Karpas-422 (cell line): Measurements from ENCODE around the gene EEF1AKMT4. TPM values are rescaled to one million over a fixed set of nuclear protein-coding genes. Genes with fewer than 3 reads are reported as not detected.
A peak's percentile ranks its signal among the peaks of the same experiment; 100 is the strongest.
"Not testable (repeated sequence)": the region's sequence is repeated elsewhere in the genome, so short reads cannot be mapped to it uniquely, and the experiment has no call there.

Experiments used
- DNase-seq: peaks from one replicate; pipeline ENCODE4 v3.0.0-alpha.2; 2015
- H2AFZ ChIP-seq: fragments of 200-600 bp; sonication (generic); 2 replicates; pipeline ENCODE4 v1.6.1; 2014; ENCODE audit warnings: antibody characterized with exemption, low read length, mixed read lengths
- H3K27ac ChIP-seq: fragments of 200-600 bp; sonication (generic); 2 replicates; pipeline ENCODE4 v1.5.1; 2014; ENCODE audit warnings: mild to moderate bottlenecking, low read length, moderate library complexity
- H3K27me3 ChIP-seq: fragments of 200-600 bp; sonication (generic); 2 replicates; pipeline ENCODE4 v1.6.1; 2014; ENCODE audit warnings: low read length, mixed read lengths
- H3K36me3 ChIP-seq: fragments of 200-600 bp; sonication (generic); 2 replicates; pipeline ENCODE4 v1.6.1; 2014; ENCODE audit warnings: low read length, mixed read lengths; ENCODE audit not compliant: insufficient read depth
- H3K4me1 ChIP-seq: fragments of 200-600 bp; sonication (generic); 2 replicates; pipeline ENCODE4 v1.6.1; 2014; ENCODE audit warnings: mild to moderate bottlenecking, low read length, mixed read lengths
- H3K4me2 ChIP-seq: fragments of 200-600 bp; sonication (generic); 2 replicates; pipeline ENCODE4 v1.6.1; 2014; ENCODE audit warnings: low read length, low read depth, mild to moderate bottlenecking; ENCODE audit not compliant: poor library complexity, severe bottlenecking
- H3K4me3 ChIP-seq: fragments of 200-600 bp; sonication (generic); 2 replicates; pipeline ENCODE4 v1.5.1; 2014; ENCODE audit warnings: mild to moderate bottlenecking, antibody characterized with exemption, low read length, mixed read lengths
- H3K79me2 ChIP-seq: fragments of 200-600 bp; sonication (generic); 2 replicates; pipeline ENCODE4 v1.6.1; 2014; ENCODE audit warnings: mild to moderate bottlenecking, low read length, mixed read lengths
- H3K9ac ChIP-seq: fragments of 200-600 bp; sonication (generic); 2 replicates; pipeline ENCODE4 v1.6.0; 2014; ENCODE audit warnings: low read length
- H3K9me2 ChIP-seq: fragments of 200-600 bp; sonication (generic), shearing (Covaris generic); replicated peaks from 2 replicates; pipeline ENCODE4 v1.6.0; 2014; ENCODE audit warnings: mild to moderate bottlenecking, low read length, moderate library complexity; ENCODE audit not compliant: insufficient read depth
- H3K9me3 ChIP-seq: fragments of 300-700, 200-600 bp; sonication (generic); 2 replicates; pipeline ENCODE4 v1.6.1; 2014; ENCODE audit warnings: low read length, mixed read lengths
- H4K20me1 ChIP-seq: fragments of 200-600 bp; sonication (generic); 2 replicates; pipeline ENCODE4 v1.6.1; 2014; ENCODE audit warnings: mild to moderate bottlenecking, antibody characterized with exemption, low read length, low read depth; ENCODE audit not compliant: insufficient read depth
- total RNA-seq: library from RNA; depleted of rRNA; stranded (reverse); fragments of >200 nt; shearing (Covaris generic); gene quantifications from 2 replicates; pipeline ENCODE4 v1.2.3, GENCODE V29; 2014; ENCODE audit warnings: low replicate concordance

The EEF1AKMT4 gene
- total RNA-seq, 1 experiment from 2014 or later: 30.3 TPM

DNA sequence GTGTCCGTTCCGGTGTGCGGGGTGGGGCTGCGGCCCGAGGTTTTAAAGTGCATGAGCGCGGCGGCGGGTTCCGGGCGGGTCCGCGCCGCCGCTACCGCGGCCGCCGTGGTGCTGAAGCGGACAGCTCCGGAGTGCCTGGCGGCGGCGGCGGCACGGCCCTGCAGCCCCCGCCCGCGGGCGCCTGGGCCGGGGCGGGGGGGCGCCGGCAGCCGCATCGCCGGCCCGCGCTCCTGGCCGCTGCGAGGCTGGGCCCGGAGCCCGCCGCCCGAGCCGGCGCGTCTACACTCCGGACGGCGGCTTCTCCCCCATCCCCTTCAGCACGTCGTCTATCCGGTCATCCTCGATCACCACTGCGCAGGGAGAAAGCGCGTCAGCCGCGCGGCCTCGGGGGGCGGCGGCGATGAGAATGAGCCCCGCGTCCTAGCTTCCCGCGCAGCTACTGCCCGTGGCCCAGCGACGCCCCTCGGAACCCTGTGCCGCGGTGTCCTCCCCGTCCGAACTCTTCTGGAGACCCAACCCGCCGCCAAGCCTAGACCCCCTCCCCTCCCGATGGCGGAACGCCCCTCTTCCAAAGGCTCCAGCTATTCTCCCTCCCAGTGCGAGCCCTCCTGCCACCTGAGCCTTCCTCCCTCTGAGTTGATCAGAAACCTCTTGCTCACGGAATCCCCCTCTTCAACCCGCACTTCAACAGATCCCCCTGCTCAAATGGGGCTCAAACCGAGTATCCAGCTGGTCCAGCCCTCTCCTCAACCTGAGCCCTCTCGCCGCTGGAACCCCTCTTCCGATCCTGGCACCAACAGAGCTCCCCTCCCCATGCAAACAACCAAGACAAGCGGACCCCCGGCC, 10.6 kb downstream of the EEF1AKMT4 start:
- DNase-seq: no peak

GRCh38 chr3:184260724-184261269, 11.3 kb downstream of the EEF1AKMT4 start:
- Histone ChIP-seq H3K4me2 (peak overlapping the region; percentile 92), H3K27ac (no peak overlapping the region; the same call in 1 of the 2 replicates), H2AFZ (peak overlapping the region; percentile 88; the same call in 1 of the 2 replicates), H3K4me3 (peak overlapping the region; percentile 87), H3K36me3 (no peaks in the 10 kb centered on the region), H3K4me1 (peaks cover 18% of the 10 kb centered on the region), H3K27me3 (no peaks in the 10 kb centered on the region), H3K9me2 (no peaks in the 10 kb centered on the region), H3K9ac (peak overlapping the region; percentile 86), H3K9me3 (no peaks in the 10 kb centered on the region), H3K79me2 (peaks cover 6% of the 10 kb centered on the region), H4K20me1 (peaks cover 3% of the 10 kb centered on the region; the same call in 1 of the 2 replicates)
- DNase-seq: no peak

More for the DNA sequence above, 10.6 kb downstream of the EEF1AKMT4 start:
- Histone ChIP-seq H3K9me2 (no peaks in the 10 kb centered on the region), H2AFZ (no peak overlapping the region), H3K27ac (no peak overlapping the region), H3K79me2 (peaks cover 13% of the 10 kb centered on the region), H3K27me3 (no peaks in the 10 kb centered on the region), H3K4me2 (peak overlapping the region; percentile 92), H3K4me3 (peak overlapping the region; percentile 87), H3K9me3 (no peaks in the 10 kb centered on the region), H4K20me1 (peaks cover 3% of the 10 kb centered on the region; the same call in 1 of the 2 replicates), H3K4me1 (peaks cover 18% of the 10 kb centered on the region), H3K9ac (peak overlapping the region; percentile 86), H3K36me3 (no peaks in the 10 kb centered on the region)

- H3K4me3 ChIP-seq: peak within 1 kb of the TSS; percentile 87
- no peak within 1 kb of the TSS; the same call in 1 of the 2 replicates for H3K27ac ChIP-seq
- H3K9ac ChIP-seq: peak within 1 kb of the TSS; percentile 86
- H3K27me3 ChIP-seq: no peaks in the 10 kb centered on the region
- H2AFZ ChIP-seq: peak within 1 kb of the TSS; percentile 93
- DNase-seq: peak; percentile 90
- peaks cover 6% of the 10 kb centered on the region for H3K79me2 ChIP-seq
- H3K9me3 ChIP-seq: no peaks in the 10 kb centered on the region
- peak within 1 kb of the TSS; percentile 92 for H3K4me2 ChIP-seq
- H3K9me2 ChIP-seq: no peaks in the 10 kb centered on the region
- peaks cover 3% of the 10 kb centered on the region; the same call in 1 of the 2 replicates for H4K20me1 ChIP-seq
- no peaks in the 10 kb centered on the region for H3K36me3 ChIP-seq
- H3K4me1 ChIP-seq: peaks cover 18% of the 10 kb centered on the region
These were observed 11.9 kb downstream of the EEF1AKMT4 start, which contains the start of gene CAMK2N2 for GRCh38 chr3:184261270-184261853. Gene CAMK2N2, minus strand, starts transcription at chr3:184261553. Its CDS starts 268 bp downstream, at chr3:184261285.

- Histone ChIP-seq H3K4me2 (peak overlapping the region; percentile 81), H3K4me1 (peaks cover 18% of the 10 kb centered on the region), H3K79me2 (peaks cover 6% of the 10 kb centered on the region), H2AFZ (peak overlapping the region; percentile 93), H3K9me2 (no peaks in the 10 kb centered on the region), H3K4me3 (peak overlapping the region; percentile 87), H3K9me3 (no peaks in the 10 kb centered on the region), H4K20me1 (peaks cover 3% of the 10 kb centered on the region; the same call in 1 of the 2 replicates), H3K36me3 (no peaks in the 10 kb centered on the region), H3K27me3 (no peaks in the 10 kb centered on the region), H3K27ac (no peak overlapping the region), H3K9ac (peak overlapping the region; percentile 75)
- DNase-seq: peak; percentile 79
These were observed 12.6 kb downstream of the EEF1AKMT4 start for GRCh38 chr3:184261854-184262763.

DNA sequence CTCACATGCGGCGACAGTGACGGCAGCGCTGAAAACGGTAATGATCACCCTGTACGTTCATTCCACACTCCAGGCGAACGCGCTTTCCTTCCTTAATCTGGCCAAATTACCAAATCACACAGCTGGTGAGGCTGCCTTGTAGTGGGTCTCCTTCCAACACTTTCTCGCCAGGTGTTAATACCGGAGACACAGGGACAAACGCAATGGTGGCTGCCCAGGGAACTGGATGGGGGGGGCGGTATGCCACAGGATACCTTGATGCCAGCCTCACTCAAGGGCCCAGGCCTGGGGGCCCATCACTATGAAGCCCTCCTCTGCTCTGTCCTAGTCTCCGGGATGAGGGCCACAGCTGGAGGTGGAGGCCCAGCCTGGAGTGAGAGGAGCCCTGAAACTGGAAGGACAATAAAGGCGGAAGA, 13.3 kb downstream of the EEF1AKMT4 start:
- DNase-seq: no peak
- Histone ChIP-seq H3K9me3 (no peaks in the 10 kb centered on the region), H3K36me3 (no peaks in the 10 kb centered on the region), H3K9ac (no peak overlapping the region), H3K4me3 (no peak overlapping the region), H3K9me2 (no peaks in the 10 kb centered on the region), H3K79me2 (peaks cover 6% of the 10 kb centered on the region), H4K20me1 (peaks cover 3% of the 10 kb centered on the region; the same call in 1 of the 2 replicates), H3K4me2 (no peak overlapping the region), H3K27ac (no peak overlapping the region), H3K27me3 (no peaks in the 10 kb centered on the region), H2AFZ (no peak overlapping the region), H3K4me1 (peaks cover 18% of the 10 kb centered on the region)

DNA sequence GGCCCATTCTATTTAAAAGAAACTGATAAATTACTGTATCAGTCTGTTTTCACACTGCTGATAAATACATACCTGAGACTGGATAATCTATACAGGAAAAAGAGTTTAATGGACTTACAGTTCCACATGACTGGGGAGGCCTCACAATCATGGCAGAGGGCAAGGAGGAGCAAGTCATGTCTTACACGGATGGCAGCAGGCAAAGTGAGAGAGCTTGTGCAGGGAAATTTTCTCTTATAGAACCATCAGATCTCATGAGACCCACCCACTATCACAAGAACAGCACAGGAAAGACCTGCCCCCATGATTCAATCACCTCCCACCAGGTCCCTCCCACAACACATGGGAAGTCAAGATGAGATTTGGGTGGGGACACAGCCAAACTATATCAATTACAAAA, 17.8 kb downstream of the EEF1AKMT4 start:
- H3K4me3 ChIP-seq, H3K27ac ChIP-seq, H3K79me2 ChIP-seq, H3K9me3 ChIP-seq, H4K20me1 ChIP-seq, H3K9me2 ChIP-seq, H3K36me3 ChIP-seq, H3K4me2 ChIP-seq, H2AFZ ChIP-seq, DNase-seq, H3K4me1 ChIP-seq, H3K27me3 ChIP-seq, H3K9ac ChIP-seq: not testable (repeated sequence)

DNA sequence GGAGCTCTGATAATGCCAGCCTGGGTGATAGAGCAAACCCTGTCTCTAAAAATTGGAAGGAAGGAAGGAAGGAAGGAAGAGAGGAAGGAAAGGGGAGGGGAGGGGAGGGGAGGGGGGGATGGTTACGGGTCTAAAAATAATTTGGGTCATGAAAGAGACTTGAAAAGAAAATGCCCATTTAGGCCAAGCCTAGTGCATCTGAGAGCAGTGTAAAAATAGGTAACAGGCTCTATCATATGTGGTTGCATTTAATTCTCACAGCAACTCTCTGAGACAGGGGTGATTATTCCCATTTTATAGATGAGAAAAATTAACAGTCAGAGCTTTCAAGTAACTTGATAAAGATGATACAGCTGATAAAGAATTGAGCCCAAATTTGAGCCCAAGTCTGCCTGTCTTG, 22.8 kb downstream of the EEF1AKMT4 start:
- Histone ChIP-seq H3K36me3 (no peaks in the 10 kb centered on the region), H2AFZ (no peak overlapping the region), H3K27me3 (no peaks in the 10 kb centered on the region), H3K4me3 (no peak overlapping the region), H3K4me2 (no peak overlapping the region), H3K4me1 (no peaks in the 10 kb centered on the region), H3K9me2 (no peaks in the 10 kb centered on the region), H3K27ac (no peak overlapping the region), H3K79me2 (no peaks in the 10 kb centered on the region), H3K9ac (no peak overlapping the region), H4K20me1 (no peaks in the 10 kb centered on the region), H3K9me3 (no peaks in the 10 kb centered on the region)
- no peak for DNase-seq
